ENCODE data around the gene MCUR1.
A peak's percentile ranks its signal among the peaks of the same experiment; 100 is the strongest.
"Not testable (repeated sequence)": the region's sequence is repeated elsewhere in the genome, so short reads cannot be mapped to it uniquely, and the experiment has no call there.

The MCUR1 gene

DNA sequence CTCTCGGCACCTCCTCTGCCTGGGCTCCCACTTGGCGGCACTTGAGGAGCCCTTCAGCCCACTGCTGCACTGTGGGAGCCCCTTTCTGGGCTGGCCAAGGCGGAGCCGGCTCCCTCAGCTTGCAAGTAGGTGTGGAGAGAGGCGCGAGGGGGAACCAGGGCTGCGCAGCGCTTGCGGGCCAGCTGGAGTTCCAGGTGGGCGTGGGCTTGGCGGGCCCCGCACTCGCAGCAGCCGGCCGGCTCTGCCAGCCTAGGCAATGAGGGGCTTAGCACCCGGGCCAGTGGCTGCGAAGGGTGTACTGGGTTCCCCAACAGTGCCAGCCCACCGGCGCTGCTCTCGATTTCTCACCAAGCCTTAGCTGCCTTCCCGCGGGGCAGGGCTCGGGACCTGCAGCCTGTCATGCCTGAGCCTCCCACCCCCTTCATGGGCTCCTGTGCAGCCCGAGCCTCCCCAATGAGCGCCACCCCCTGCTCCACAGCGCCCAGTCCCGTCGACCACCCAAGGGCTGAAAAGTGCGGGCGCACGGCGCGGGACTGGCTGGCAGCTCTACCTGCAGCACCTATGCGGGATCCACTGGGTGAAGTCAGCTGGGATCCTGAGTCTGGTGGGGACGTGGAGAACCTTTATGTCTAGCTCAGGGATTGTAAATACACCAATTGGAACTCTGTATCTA lies 41.9 kb downstream of the MCUR1 start:
- not testable (repeated sequence) for DNase-seq

- no peak for DNase-seq
Measured at GRCh38 chr6:13769655-13770053, 44.7 kb downstream of the MCUR1 start.

DNA sequence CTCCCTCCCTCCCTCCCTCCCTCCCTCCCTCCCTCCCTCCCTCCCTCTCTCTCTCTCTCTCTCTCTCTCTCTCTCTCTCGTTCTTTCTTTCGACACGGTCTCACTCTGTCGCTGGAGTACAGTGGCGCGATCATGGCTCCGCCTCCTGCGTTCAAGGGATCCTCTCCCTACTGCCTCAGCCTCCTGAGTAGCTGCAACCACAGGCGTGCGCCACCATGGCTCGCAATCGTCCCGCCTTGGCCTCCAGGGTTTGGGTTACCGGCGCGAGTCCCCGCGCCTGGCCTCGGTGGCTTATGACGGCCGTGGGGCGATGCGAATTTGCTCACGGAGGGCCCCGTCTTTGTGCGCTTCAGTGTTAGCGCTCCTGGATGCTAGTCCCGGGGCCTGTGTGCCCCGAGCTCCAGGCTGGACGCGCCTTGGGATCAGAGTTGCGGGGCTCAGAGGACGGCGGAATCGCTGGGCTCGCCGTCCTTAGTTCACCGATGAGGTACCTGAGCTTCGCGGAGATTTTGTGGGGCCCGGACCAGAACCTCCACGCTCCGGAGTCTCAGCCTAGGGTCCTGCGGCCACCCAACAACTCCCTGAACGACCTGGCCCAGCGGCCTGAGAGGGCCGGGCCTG lies 45.2 kb downstream of the MCUR1 start:
- no peak for DNase-seq

DNA sequence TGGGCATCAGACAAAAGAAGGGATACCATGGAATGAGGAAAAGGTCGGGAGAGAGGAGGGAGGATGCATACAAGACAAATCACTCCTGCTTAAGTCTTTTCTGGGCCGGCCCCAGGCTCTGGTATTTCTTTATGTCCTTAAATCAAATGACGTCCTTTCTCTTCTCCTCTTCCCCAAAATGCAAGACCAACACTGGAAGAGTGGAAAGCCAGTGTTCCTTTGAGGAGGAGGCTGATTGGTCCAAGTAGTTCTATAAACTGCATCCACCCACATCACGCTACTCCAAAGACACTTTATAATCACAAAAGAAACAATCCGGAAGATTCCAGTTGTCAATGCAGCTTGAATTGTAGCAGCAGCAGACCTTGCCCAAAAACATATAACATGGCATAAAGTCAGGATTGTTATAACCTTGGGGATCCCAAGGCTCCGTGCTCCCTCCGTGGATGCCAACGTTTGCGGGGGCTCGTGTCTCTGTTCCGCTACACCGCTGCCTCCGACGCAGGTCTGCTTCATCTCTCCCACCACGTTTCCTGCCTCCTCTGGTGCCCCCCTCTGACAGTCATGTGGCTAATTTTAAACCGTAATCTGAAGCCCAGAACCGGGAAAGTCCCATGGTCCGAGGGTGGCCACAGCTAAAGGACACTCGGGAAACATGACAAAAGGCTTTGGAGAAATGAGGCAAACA lies 47.1 kb downstream of the MCUR1 start:
- DNase-seq = peak; percentile 63

GRCh38 chr6:13766201-13766634 lies 48.1 kb downstream of the MCUR1 start:
- peak; percentile 91 for DNase-seq

DNA sequence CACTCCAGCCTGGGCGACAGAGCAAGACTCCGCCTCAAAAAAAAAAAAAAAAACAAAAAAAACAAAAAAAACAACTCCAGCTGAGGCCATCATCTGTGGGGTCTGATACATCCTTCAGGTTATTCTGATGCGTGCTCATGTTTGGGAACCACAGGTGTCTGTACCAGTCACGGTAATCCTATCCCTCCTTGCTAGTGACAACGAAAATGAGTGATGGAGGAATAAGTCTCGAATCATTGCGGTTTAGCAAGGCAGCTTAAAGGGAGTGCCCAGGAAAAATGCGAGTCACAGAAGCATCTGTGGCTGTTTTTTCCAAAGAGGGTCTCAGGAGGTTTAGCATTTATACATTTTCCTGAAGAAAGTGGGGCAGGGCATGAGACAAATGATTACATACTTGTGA lies 48.8 kb downstream of the MCUR1 start:
- peak; percentile 65 for DNase-seq

DNA sequence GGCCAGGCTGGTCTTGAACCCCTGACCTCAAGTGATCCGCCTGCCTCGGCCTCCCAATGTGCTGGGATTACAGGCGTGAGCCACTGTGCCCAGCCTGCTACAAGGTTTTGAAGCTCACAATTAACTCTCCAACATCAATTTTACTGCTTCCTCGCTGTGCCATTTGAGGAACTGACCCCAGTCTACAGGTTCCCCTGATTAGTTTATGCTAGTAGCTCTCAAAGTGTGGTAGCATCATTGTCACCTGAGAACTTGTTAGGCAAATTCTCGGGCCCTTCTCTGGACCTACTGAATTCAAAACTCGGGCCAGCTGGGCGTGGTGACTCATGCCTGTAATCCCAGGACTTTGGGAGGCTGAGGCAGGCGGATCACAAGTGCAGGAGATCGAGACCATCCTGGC lies 49.4 kb downstream of the MCUR1 start:
- DNase-seq = no peak

DNA sequence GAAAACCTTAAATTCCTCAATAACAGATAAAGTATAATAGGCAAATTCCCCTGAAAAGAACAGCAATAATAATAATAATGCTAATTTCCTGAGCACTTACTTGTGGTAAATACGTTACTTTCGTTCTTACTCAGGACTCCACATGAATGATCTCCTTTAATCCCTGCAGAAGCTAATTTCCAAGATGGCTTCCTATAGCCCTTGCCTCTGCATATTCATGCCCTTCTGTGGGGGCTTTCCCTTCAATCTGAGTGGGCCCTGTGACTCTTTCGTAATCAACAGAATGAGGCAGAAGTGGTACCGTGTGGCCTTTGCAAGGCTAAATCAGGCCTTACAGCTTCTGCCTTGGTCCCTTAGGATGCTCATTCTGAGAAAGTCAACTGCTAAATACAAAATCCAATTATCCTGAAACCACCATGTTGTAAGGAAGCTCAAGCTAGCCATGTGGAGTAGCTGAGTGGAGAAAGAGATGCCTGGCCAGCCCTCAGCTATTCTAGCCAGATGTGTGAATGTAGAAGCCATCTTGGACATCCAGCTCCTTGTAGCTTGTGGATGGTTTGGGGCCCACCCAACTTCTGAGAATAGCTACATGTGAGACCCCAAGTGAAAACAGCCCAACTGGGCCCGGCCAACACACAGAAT lies 50.5 kb downstream of the MCUR1 start:
- DNase-seq = no peak

DNA sequence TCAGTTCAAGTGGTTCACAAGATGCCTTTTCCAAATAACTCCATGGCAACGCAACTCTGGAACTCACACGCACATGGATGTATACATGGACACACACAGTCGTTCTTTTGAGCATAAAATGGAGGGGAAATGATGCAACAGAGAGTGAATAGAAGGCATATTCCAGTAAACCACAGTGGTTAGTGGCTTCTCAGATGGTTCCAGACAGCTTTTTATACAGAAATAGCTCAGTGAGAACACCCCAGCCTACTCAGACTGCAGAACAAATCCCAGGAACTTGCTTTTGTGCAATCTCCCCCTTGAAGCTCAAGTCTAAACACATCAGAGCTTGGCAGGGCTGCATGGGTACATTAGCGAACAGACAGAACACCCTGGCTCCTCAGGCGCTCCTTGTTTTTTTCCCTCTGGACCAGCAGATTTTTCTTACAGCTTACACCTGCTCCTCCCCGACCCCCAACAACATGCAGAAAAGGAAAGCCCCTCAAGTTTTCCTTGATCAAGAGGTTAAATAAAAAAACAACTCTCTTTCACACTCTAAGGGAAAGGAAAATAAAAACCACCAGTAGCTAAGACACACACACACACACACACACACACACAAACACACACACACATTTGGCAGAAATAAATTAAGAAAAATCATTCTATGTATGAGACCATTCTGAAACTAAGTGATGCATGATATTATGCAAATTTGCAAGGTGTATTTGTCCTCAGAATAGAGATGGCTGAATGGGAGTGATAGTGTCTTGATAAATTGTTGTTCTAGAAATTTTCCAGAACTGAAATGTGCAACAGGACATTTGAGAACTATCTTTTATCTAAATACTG lies 51.5 kb downstream of the MCUR1 start:
- DNase-seq = no peak

DNA sequence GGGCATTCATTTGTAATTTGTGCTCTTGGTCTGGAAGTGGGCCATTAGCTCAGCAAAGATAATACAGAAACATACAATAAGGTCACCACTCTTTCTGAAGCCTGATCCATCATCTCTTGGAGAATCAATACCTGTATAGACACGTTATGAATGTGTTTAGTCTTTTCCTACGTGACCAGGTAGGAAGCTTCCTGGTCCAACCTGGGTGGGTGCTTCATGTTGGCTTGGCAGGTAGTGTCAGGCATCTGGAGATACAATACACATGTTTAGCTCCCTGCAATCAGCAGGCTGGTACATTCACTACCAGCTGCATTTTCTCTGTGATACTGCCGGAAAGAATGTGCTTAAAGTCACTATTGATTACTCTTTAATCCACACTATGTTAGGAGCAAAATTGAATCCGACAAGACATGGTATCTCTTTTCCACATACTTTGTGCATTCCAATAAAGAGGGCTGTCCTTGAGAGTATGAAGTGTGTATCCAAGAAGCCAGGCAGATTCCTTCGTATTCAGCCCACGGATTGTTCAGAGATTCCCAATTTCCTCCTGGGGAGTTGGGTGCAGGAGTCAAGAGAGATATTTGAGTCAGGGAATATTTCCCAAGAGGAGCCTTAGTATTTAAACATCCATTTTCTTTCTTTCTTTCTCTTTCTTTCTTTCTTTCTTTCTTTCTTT lies 52.9 kb downstream of the MCUR1 start:
- no peak for DNase-seq

DNA sequence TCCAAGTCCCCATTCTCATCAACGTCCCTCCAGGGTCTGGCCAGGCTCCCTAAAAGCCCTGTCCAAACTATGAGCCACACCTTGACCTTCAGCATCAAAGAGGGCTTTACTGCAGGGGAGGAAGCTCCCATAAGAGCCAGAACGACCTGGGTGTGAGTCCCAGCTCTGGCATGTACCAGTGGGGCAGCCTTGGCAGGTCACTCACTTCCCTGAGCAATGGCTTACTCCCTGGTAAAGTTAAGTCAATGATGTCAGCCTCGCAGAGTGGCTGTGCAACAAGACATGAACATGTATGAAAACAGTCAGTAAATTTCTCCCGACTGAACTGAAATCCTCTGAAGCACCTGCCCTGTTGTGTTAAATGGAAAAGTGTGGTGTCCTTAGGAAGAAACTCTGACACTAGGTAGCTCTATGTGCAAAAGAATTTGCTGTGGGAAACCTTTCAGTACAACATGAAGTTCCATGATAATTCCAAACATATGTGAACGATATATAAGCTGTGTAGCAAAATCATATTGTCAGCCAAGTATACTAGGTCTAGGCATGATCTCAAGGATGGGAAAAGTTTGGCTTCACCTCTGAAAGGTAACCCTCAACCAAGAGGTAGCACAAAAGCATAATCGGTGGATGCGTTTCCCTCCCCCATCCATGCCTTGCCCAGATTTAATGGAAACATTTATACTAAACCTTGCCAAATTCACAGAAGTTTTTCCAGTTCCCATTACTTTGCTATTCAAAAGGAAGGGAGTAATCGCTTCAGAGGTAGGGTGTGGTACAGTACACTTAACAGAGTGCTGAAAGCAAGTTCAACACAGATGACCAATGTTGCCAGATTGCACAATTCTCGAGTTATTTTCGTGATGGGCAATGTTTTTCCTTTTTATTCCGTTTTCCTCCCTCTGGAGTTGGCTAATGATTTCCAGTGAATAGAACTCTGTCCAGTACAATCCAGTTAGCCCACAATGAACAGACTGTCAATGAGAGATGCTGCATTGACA lies 53.8 kb downstream of the MCUR1 start:
- no peak for DNase-seq

GRCh38 chr6:13759025-13759424 lies 55.3 kb downstream of the MCUR1 start:
- DNase-seq = no peak

GRCh38 chr6:13754644-13755043 lies 59.7 kb downstream of the MCUR1 start:
- DNase-seq = no peak

DNA sequence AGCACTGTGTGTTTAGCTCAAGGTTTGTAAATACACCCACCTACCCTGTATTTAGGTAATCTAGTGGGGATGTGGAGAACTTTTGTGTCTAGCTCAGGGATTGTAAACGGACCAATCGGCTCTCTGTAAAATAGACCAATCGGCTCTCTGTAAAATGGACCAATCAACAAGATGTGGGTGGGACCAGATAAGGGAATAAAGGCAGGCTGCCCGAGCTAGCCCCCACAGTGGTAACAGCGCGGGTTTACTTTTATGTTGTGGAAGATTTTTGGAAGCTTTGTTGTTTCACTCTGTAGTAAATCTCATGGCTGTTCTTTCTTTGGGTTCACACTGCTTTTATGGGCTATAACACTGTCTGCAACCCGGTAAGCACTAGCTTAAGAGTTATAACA lies 70.6 kb downstream of the MCUR1 start:
- DNase-seq = no peak

DNA sequence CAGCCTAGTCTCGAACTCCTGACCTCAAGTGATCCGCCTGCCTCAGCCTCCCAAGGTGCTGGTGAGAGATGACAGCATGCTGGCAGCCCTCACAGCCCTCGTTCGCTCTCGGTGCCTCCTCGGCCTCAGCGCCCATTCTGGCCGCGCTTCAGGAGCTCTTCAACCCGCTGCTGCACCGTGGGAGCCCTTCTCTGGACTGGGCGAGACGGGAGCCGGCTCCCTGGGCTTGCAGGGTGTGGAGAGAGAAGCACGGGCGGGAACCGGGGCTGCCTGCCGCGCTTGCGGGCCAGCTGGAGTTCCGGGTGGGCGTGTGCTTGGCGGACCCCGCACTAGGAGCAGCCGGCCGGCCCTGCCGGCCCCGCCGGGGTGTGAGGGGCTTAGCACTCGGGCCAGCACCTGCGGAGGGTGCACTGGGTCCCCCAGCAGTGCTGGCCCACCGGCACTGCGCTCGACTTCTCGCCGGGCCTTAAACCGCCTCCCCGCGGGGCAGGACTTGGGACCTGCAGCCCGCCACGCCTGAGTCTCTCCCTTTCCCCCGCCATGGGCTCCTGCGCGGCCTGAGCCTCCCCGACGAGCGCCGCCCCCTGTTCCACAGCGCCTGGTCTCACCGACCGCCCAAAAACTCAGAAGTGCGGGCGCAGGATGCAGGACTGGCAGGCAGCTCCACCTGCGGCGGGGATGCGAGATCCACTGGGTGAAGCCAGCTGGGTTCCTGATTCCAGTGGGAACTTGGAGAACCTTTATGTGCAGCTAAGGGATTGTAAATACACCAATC lies 71.2 kb downstream of the MCUR1 start:
- no peak for DNase-seq

- DNase-seq = no peak
Measured at GRCh38 chr6:13741365-13741764, 73.0 kb downstream of the MCUR1 start.

Data from islet precursor cell (in vitro differentiated cells).